Tibial nerve (tissue), 4 donors: ENCODE data around the gene GPR152. TPM values are rescaled to one million over a fixed set of nuclear protein-coding genes. Genes with fewer than 3 reads are reported as not detected.

Experiments
- DNase-seq, 2 donors: peaks; one replicate each; pipeline ENCODE4 v3.0.0-alpha.2; 2019; ENCODE audit warnings: low spot score in 2 of 2
- H3K27ac ChIP-seq, 4 donors: fragments of 200-600 bp; sonication (generic) in 3 of 4; one replicate each; pipeline ENCODE4 v1.5.1; 2017 to 2019; ENCODE audit warnings: mild to moderate bottlenecking in 1 of 4
- H3K27me3 ChIP-seq, 2 donors: fragments of 200-600 bp; sonication (generic) in 1 of 2; one replicate each; pipeline versions ENCODE4 v1.5.1 to v1.6.0; 2017 to 2019
- H3K36me3 ChIP-seq, 3 donors: fragments of 200-600 bp; sonication (generic); one replicate each; pipeline ENCODE4 v1.5.1; 2018 to 2019
- H3K4me1 ChIP-seq, 4 donors: fragments of 200-600 bp; sonication (generic) in 3 of 4; one replicate each; pipeline ENCODE4 v1.5.1; 2017 to 2019
- H3K4me3 ChIP-seq, 4 donors: fragments of 200-600 bp; sonication (generic) in 3 of 4; one replicate each; pipeline ENCODE4 v1.5.1; 2017 to 2019; ENCODE audit warnings: mild to moderate bottlenecking in 1 of 4, moderate library complexity in 1 of 4
- H3K9me3 ChIP-seq, 4 donors: fragments of 200-600 bp; sonication (generic) in 3 of 4; one replicate each; pipeline ENCODE4 v1.5.1; 2017 to 2019
- CTCF ChIP-seq, 5 experiments: fragments of 200-600 bp in 3 of 5; fragments of 450-650 bp in 2 of 5; sonication (generic) in 3 of 5; IDR thresholded peaks; one replicate each; pipeline ENCODE4 v1.5.1; 2016 to 2019; ENCODE audit warnings: antibody characterized with exemption in 5 of 5, mild to moderate bottlenecking in 3 of 5, moderate library complexity in 2 of 5
- EP300 ChIP-seq, 2 donors: sonication (generic); formaldehyde crosslinking; IDR thresholded peaks; one replicate each; pipeline ENCODE4 v1.6.1; 2017; ENCODE audit warnings: antibody characterized with exemption in 2 of 2, mild to moderate bottlenecking in 1 of 2
- POLR2A ChIP-seq, 2 donors: fragments of 450-650 bp; IDR thresholded peaks; one replicate each; pipeline ENCODE4 v1.6.1; 2017; ENCODE audit warnings: antibody characterized with exemption in 2 of 2, mild to moderate bottlenecking in 2 of 2, moderate library complexity in 2 of 2
- WGBS, 2 donors: methylation state at CpG; one replicate each; pipeline ENCODE4 v1.1.5; 2018; 5-methylcytosine and 5-hydroxymethylcytosine counted together
- total RNA-seq, 4 donors: library from RNA; depleted of rRNA; stranded (reverse); fragments of >200 nt; gene quantifications; one replicate each; pipeline ENCODE4 v1.1.0, GENCODE V29; 2016

Gene GPR152
- total RNA-seq, 4 donors from 2014 or later, result not detected

GRCh38 chr11:67492069-67492727 is 39.7 kb upstream of the GPR152 start:
- Histone ChIP-seq H3K27ac (peak overlapping the region; percentile 50 to 83 (median 63)), H3K4me3 (no peak overlapping the region), H3K9me3 (no peaks in the 10 kb centered on the region), H3K36me3 (peaks cover 0 to 96% (median 25%) of the 10 kb centered on the region in 3 donors), H3K27me3 (no peaks in the 10 kb centered on the region), H3K4me1 (peaks cover 0 to 8% (median 0%) of the 10 kb centered on the region in 4 donors)
- DNase-seq, result no peak
- TF ChIP-seq CTCF (IDR thresholded peaks at IDR 0.05) (no peak), EP300 (IDR thresholded peaks at IDR 0.05) (peak in 1 of 2 donors; percentile 23), POLR2A (IDR thresholded peaks at IDR 0.05) (no peak)
- 65 to 71% methylated on average over 12 to 16 of the region's 19 CpGs for WGBS, 2 donors

GRCh38 chr11:67491276-67492068 is 38.9 kb upstream of the GPR152 start:
- DNase-seq, result no peak
- peak overlapping the region; percentile 50 to 83 (median 63) for H3K27ac ChIP-seq
- no peaks in the 10 kb centered on the region for H3K9me3 ChIP-seq
- peaks cover 0 to 96% (median 25%) of the 10 kb centered on the region in 3 donors for H3K36me3 ChIP-seq
- H3K4me1 ChIP-seq, result peaks cover 0 to 12% (median 0%) of the 10 kb centered on the region in 4 donors
- H3K27me3 ChIP-seq, result no peaks in the 10 kb centered on the region
- 54 to 67% methylated on average over 19 of the region's 24 CpGs for WGBS, 2 donors
- no peak overlapping the region for H3K4me3 ChIP-seq
- TF ChIP-seq EP300 (IDR thresholded peaks at IDR 0.05) (no peak), CTCF (IDR thresholded peaks at IDR 0.05) (no peak), POLR2A (IDR thresholded peaks at IDR 0.05) (no peak)

DNA sequence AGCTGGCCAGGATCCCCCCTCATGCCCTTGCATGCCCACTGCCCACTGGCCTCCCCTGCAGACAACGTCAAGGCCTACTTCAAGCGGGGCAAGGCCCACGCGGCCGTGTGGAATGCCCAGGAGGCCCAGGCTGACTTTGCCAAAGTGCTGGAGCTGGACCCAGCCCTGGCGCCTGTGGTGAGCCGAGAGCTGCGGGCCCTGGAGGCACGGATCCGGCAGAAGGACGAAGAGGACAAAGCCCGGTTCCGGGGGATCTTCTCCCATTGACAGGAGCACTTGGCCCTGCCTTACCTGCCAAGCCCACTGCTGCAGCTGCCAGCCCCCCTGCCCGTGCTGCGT is 38.2 kb upstream of the GPR152 start:
- TF ChIP-seq CTCF (IDR thresholded peaks at IDR 0.05) (no peak), EP300 (IDR thresholded peaks at IDR 0.05) (peak in 1 of 2 donors; percentile 61), POLR2A (IDR thresholded peaks at IDR 0.05) (no peak)

DNA sequence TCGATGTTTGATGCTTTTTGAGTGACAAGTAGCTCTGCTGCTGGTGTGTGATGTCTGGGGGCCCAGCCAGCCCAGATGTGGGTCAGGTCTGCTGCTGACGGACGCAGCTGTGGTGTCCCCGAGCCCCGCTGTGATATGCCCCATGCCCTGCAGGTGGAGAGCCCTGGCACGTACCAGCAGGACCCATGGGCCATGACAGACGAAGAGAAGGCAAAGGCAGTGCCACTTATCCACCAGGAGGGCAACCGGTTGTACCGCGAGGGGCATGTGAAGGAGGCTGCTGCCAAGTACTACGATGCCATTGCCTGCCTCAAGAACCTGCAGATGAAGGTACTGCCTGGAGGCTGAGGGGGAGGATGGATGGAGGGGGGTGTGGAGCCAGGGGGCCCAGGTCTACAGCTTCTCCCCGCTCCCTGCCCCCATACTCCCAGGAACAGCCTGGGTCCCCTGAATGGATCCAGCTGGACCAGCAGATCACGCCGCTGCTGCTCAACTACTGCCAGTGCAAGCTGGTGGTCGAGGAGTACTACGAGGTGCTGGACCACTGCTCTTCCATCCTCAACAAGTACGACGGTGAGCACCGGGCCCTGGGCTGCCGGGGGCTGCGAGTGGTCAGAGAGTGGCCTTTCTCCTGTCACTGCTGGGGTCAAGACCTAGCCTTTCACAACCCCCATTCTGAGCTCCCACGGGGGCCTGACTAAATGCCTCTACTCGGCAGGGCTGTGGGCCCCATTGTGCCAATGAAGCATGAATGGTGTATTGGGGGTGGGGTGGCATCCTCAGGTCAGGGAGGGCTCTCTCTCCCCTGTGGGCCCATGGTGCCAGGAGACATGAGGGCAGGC is 37.6 kb upstream of the GPR152 start:
- Histone ChIP-seq H3K9me3 (no peaks in the 10 kb centered on the region), H3K27ac (peak overlapping the region in 3 of 4 donors; percentile 19 to 83 (median 74)), H3K36me3 (peaks cover 0 to 82% (median 25%) of the 10 kb centered on the region in 3 donors), H3K4me3 (no peak overlapping the region), H3K4me1 (peaks cover 0 to 26% (median 4%) of the 10 kb centered on the region in 4 donors), H3K27me3 (no peaks in the 10 kb centered on the region)
- no peak for DNase-seq
- WGBS, 2 donors, result 75 to 83% methylated on average over 22 to 23 of the region's 23 CpGs
- TF ChIP-seq EP300 (IDR thresholded peaks at IDR 0.05), result no peak
- TF ChIP-seq POLR2A (IDR thresholded peaks at IDR 0.05), result no peak
- TF ChIP-seq CTCF (IDR thresholded peaks at IDR 0.05), result no peak

More for the DNA sequence above, 38.2 kb upstream of the GPR152 start:
- Histone ChIP-seq H3K27ac (peak overlapping the region; percentile 19 to 83 (median 55)), H3K27me3 (no peaks in the 10 kb centered on the region), H3K36me3 (peaks cover 0 to 88% (median 25%) of the 10 kb centered on the region in 3 donors), H3K9me3 (no peaks in the 10 kb centered on the region), H3K4me3 (no peak overlapping the region), H3K4me1 (peaks cover 0 to 20% (median under 1%) of the 10 kb centered on the region in 4 donors)
- WGBS, 2 donors, result 53 to 77% methylated on average over 14 to 15 of the region's 15 CpGs
- DNase-seq, result no peak
